Activated effector memory CD4-positive, alpha-beta T cell treated with anti-CD3 and anti-CD28 coated beads, Interleukin-2, amount 50 U/mL, for 16 hours (primary cell): ENCODE data around the gene CHKA.

Experiments
- DNase-seq: peaks from one replicate; pipeline ENCODE4 v3.0.0-alpha.2; 2020

Gene CHKA

GRCh38 chr11:68012044-68012842, 108.9 kb downstream of the CHKA start:
- no peak for DNase-seq

GRCh38 chr11:68011051-68011943, 109.9 kb downstream of the CHKA start:
- DNase-seq = no peak

- DNase-seq = no peak
These were observed 110.8 kb downstream of the CHKA start, which contains the start of gene ALDH3B1 for GRCh38 chr11:68010090-68011041. Gene ALDH3B1, plus strand, starts transcription at chr11:68010327. Its CDS starts 4,971 bp downstream, at chr11:68015298.

GRCh38 chr11:68009391-68010089, 111.6 kb downstream of the CHKA start:
- no peak for DNase-seq

GRCh38 chr11:68008381-68009337, 112.5 kb downstream of the CHKA start:
- DNase-seq = no peak

DNA sequence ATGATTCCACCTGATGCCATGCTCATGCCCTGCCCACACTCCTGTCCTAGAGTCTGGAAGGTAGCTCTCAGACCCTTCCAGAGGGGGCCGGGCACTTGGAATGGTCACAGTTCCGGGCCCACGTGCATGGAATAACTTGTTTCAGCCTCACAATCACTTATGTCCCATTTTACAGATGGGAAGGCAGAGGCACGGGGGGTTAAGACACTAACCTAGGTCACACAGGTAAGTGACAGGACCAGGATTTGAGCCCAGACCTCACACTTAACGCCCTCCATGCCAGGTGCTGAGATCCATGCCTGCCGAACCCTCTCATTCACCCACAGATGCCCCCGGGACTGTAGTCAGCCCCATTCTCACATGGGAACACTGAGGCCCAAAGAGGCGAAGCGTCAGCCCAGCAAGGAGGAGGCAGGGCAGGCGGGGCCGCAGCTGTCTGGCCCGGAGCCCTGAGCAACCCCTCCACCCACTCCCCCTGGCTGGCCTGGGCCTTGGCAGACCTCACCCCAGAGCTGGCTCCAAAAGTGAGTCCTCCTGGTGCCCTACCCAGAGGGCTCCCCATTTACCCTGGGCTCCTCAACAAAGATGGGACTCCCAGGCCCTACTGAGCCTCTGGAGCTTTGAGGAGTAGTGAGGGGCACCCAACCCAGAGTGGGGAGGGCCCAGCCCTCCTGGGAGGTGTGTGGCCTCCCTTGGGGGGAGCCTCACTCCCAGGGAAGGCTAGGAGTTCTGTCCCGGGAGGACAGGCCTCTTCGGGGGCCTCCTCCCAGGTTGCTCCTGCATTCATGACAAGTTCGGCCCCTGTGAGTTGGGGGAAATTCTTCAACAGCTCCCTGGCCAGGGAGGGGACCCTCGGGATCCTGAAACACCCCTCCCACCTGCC, 113.4 kb downstream of the CHKA start:
- DNase-seq = no peak

DNA sequence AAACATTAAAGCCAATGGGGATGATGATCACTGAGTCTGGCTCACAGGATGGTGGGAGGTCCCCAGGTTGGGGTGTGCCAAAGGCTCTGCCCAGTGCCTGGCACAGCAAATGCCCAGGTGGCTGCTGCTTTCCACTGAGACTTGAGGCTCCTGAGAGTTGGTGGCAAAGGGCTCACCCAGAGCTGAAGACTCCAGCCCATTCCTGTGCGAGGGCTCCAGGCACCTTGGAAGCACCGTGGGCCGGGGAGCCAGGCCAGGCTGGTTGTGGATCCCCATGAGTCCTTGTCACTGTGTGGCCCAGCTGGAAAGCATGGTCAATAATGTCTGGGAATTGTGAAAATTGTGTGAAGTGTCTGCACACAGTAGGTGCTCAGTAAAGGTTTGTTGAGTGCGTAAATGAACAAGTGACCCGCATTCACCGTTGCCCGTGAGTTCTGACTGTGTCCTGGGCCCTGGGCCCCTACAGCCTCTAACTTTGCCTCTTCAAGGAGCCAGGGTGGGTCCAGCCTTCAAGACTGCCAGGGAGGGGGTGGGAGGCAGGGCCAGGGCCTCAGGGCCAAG, 114.5 kb downstream of the CHKA start:
- DNase-seq = no peak

DNA sequence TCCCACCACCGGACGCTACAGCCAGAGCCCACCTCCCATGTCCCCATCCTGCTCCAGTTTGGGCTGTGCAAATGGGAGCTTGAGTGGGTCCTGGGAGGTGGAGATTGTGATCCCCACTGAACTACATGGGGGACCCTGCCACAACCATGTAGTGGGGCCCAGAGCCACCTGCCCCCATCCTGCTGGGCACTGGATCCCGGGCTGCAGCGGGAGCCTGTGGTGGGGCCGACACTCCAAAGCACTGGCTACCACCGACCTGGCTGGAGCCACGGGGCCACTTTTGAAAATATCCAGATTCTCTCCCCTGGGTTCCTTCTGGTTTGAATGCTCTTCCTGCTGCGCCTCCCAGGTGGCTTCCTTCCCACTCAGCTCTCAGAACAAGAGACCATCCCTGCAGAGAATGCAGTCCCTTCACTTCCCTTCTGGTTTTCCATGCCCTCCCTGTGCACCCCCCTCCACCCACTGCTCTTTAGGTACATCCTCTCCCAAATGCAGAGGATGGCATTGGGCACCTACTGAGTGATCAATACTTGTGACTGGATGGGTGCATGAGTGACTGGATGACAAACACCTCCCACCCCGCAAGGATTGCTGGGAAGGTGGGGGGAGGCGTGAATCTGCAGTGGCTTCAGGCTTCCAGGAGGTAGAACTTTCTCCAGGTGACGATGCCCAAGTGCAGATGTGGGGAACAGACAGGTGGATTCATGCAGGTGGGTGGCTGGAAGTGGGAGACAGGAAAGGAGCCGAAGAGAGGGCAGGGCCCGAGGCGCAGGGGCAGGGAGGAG, 116.4 kb downstream of the CHKA start:
- DNase-seq = no peak

GRCh38 chr11:68003846-68004550, 117.2 kb downstream of the CHKA start, which contains the start of gene UNC93B1:
Gene UNC93B1, minus strand, starts transcription at chr11:68004097. Its CDS starts 54 bp downstream, at chr11:68004043.
- DNase-seq = peak; percentile 92

DNA sequence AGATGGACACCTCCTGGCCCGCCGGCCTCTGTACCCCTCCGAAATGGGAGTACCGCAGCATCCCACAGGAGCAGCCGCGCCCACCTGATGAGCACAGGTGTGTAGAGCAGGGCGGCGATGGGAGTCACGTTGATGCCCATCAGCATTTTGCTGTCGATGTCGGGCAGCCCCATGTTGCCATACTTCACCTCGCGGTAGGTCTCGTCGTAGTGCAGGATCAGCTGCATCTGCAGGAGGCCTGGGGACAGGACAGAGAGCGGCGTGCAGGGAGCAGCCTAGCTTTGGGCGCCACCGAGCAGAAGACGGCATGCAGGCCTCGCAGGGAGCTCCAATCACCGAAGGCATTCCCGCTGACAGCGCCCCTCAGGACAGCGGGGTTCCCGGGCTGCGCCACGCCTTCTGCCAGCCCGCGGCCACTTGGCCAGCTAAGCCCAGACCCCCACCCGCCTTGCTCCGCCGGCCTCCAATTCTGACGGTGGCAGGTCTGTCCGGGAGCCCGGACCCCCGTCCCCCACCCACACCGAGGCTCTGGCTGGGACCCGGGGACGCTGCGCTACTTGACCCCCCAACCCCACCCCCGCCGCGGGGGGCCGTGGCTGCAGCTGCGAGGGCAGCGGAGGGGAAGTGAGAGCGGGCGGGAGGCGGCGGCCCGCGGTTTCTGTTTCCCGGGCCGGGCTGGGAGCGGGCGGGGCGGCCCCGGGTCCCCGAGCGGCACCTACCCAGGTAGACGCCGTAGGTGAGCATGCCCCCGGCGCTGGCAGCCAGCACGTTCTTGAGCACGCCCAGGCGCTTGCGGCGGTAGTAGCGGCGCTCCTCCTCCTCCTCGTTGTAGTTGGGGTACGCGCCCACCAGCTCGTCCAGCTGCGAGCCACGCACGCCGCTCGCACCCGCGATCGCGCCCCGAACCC, 118.0 kb downstream of the CHKA start:
- peak; percentile 82 for DNase-seq
